GM19238 (cell line): Measurements from ENCODE around the gene KMT2D.
"Not testable (repeated sequence)": the region's sequence is repeated elsewhere in the genome, so short reads cannot be mapped to it uniquely, and the experiment has no call there.

ENCODE experiments used
- DNase-seq: peaks from one replicate; pipeline ENCODE4 v3.0.0; 2011; ENCODE audit warnings: low spot score; ENCODE audit not compliant: insufficient read length

KMT2D gene

DNA sequence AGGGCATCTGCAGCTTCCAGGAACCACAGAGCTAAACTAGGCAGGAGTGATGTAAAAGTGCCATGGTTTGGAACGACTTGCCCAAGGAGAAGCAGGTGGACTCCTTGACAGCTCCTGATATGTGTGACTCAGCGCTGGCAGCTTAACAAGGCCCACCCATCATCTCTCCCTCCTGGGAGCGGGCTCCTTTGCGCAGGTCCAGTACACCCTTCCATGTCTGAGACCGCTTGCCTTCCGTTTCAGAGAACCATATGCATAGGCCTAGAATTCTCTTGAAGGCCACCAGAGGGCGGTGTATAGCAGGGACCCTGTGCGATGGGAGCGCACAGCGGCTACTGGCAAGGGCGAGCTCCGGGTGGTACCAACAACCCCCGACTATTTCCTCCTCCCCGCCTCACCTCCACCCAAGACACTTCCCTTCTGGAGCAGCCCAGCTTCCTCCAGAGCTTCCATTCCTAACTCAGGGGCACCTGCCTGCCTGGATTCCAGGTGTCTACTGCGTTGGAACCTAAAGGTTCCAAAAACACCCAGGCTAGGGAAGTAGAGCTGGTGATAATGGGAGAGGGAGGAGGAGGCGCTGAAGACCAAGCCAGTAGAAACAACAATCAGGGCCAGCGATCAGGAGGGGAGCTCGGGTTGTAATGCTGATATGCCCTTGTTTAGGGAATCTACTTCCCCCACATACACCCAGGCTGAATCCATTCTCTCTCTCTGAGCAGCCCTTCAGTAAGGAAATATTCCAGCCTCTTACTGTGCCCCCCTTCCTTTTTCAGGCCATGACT is 27.7 kb upstream of the KMT2D start:
- peak; percentile 77 for DNase-seq

DNA sequence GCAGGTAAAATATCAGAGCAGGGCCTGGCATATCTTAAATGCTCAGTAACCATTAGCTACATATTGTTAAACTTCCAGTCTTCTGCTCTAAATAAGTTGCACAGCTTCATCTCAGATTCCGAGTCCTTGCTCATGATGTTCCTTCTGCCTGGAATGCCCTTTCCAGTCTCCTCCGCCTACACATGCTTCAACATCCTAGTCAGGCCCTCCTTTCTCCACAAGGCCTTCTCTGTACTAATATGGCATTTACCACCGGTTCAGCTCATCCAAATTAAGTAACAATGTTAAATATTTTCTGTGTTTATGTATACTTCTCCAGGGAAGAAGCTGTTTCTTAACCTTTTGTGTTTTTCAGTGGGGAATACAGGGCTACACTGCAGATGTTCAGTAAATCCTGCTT is 25.5 kb upstream of the KMT2D start:
- DNase-seq: no peak

DNA sequence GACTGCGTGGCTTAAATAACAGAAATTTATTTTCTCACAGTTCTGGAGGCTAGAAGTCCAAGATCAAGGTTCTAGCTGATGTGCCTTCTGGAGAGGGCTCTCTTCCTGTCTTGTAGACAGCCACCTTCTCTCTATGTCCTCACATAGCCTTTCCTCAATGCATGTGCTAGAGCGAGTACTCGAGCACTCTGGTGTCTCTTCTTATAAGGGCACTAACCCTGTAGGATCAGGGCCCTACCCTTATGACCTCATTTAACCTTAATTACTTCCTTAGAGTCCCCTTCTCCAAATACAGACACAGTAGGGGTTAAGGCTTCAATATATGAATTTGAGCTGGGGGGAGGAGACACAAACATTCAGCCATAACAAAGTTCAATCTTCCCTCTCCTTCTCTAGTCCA is 23.8 kb upstream of the KMT2D start:
- DNase-seq: no peak

DNA sequence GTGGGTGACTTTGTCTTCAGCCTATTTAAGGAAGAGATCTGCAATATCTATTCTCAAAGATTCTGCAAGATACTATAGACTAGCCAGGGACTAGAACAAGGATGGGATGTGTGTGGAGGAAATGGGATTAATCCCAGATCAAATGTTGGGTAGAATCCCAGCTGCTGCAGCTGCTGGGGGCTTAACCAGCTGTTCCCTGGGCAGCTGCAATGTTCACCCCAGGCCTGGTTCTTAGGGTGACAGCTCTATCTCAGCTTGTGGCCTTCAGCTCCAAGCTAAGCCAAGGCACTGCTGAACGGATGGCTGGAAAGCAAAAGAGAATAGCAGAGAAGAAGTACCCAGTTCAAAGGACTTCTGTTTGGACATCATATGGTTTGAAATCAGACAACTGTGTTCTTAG is 19.2 kb upstream of the KMT2D start:
- no peak for DNase-seq

DNA sequence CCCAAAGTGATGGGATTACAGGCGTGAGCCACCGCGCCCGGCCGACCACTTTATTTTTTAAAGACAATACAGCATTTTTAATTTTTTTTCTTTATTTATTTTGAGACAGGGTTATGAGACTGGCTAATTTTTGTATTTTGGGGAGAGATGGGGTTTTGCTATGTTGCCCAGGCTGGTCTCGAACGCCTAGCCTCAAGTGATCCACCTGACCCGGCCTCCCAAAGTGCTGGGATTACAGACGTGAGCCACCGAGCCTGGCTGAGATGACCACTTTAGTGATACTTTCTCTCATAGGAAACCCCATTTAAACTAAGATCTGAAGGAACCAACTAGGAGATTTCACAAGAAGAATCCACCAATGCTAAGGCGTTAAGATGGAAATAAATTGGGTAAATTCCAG is 10.4 kb upstream of the KMT2D start:
- no peak for DNase-seq

DNA sequence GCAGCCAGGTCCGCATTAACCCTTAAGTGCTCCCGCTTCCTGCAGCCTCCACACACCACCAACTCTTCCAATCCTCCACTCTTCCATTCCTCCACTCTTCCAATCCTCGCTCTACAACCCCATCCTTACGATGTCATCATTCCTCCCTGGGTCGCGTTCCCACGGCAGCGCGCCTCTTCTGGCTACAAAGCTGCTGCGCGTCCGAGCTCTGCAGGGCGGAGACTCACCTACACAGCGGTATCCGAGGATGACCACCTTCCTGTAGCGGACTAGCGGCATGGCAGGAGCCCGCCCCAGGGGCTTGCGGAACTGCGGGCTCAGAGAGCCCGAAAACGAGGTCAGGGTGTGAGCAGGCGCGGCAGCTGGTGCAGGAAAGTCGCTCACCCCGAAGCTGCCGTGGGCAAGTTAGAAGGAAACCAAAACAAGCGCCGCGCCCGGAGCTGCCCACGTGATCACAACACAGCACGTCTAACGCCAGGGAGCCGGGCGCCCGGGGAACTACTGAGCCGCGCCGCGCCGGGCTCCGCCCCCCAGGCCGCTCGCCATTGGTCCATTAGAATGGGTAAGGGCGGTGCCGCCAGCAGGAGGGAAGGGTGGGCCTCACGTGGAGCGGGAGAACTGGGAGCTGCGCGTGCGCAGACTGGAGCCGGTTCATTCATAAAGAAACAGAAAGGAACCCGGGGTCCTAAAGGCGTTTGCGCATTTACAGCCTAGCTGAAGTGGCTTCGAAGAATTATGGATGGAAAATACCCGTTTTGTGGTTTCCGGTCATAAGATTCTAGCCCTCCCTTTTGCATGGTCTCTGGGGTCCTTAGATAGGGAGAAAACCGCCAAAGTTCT is 9.1 kb upstream of the KMT2D start, which contains the start of gene RHEBL1:
Gene RHEBL1 (minus strand): TSS at position 473 of the 840 bp plus-strand sequence. CDS start 194 bp downstream, at position 279.
- peak; percentile 96 for DNase-seq

DNA sequence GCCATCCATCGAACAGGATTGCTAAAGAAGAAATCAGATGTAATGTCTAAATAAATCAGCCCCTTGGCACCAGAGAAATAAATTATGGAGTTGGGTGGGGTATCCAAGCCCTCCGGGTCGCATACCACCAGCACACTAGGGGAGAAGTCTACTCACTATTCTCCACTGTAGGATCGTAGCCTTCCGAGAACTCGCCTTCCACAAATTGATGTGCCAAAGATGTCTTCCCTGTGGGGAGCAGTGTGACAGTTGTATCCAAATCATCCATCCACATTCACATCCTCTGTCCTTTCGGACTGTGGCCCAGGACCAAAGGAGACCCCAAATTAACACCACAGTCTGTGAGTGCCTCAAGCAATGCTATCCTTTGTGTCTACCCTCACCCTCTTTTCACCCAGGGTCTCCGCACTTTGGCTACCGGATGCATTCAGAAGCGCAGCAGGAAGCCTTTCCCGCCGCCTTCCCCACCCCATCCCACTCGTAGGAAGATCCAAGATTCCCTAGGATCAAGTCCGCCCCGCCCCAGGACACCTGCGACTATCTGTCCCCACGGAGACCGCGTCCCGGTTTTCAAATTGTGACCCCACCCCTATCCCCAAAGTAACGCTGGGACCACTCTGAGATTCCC is 8.4 kb upstream of the KMT2D start:
- no peak for DNase-seq

DNA sequence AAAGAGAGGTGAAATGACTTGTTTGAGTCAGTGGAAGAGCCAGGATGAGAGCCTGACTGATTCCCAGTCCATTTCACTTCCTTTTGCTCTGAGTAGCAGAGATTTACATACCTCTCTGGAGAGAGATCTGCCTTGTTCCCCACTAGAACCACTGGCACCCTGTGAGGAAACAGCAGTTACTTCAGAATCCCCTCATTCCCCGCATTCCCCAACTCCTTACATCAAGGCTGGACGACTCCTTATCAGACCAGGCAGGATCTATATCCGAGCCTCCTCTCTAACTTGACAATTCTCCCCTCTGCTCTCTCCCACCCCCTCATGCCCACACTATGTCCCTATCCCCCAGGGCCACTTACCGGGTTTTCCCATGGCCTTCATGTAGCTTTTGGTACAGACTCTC is 5.5 kb upstream of the KMT2D start:
- no peak for DNase-seq

DNA sequence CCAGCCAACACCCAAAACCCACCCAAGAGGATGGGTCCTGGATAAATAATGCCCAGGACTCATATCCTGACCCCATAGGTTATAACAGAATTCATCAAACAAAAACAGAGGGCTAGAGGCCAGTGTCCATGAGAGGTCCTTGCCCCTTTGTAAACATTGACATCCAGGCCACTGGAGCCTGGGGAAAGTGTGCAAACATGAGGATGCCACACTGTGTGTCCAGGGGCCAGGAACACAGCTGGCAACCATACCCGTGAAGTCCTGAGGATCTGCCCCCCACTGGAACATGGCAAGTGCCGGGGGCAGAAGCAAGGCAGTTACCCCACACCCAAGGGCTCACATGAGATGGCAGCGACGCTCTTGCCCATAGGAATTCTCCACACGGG is 4.2 kb upstream of the KMT2D start:
- DNase-seq: no peak

DNA sequence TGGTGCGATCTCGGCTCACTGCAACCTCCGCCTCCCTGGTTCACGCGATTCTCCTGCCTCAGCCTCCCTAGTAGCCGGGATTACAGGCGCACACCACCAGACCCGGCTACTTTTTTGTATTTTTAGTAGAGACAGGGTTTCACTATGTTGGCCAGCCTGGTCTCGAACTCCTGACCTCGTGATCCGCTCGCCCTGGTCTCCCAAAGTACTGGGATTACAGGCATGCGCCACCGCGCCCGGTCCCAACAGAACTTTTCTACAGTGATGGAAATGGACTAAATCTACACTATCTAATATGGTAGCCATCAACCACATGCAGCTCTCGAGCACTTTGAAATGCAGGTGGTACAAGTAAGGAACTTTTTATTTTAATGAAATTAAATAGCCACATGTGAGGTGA is 1.3 kb upstream of the KMT2D start:
- not testable (repeated sequence) for DNase-seq

DNA sequence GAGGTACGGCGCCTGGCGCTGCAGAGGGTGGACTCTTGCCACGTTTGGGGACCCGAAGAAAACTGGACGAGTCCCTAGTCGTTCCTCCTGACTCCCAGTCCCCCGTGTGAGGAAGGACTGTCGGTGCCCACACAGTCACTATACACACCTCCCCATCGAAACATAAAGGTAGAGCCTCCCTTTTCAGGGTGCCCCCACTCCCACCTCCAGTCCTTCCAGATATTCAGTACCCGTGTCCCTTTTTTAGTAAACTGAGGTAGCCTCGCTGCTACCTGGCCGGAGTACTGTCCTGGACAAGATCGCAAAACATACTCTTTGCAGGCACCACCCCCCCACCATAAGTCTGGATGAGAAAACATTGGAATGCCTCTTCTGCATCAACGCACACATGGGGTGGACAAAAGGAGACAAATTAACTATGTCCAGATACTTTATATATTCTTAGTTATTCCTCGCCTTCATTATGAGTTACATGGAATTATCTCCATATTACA is 610 bp upstream of the KMT2D start:
- DNase-seq: no peak

DNA sequence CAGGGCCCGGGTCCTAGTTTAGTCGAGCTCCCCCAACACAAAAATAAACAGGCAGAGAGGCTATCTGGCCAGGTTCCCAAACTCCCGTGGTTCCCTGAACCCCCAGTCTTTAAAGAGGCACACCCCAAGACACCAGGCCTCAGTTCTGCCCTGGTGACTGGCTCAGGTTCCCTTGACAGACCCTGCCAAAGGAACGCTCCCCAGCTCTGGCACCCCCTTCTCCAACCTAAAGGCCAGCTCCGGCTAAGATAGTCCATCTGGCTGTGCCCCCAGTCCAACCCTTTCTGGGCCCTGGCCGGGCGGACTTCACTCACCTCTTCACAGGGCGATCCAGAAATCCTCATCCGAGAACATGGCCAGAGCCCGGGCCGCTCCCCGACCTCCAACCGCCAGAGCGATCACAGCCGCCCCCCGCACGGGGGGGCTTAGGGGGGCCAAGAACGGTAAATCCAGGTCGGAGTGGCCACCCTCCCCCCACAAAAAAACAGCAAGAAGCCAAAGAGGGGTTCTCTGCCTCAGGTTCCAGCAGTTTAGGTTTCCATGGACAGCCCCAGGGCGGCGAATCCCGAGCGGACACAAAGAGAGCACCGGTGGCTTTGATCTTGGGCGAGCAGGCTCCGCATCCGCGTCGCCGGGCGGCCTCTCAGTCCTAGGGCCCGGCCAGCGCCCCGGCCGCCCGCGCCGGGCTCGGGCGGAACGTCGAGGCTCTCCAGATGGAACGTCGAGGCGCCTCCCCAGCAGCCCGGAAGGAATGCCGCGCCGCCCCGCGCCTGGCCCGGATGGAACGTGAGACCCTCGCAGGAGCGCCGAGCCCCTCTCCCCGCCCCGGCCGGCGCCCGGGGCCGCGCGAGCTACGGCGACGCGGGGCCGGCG is 1.1 kb downstream of the KMT2D start:
- no peak for DNase-seq

DNA sequence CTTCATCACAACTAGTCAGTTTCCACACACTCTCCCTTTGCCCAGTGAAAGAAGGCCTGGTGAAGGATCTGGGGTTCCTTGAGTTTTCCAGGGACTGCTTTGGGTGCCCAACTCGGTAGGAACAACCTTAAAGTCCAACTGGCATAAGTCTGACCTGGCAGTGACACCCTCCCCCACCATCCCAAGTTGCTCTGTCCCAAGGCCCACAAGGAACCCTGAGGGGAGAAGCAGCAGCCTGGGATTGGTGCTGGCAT is 1.6 kb downstream of the KMT2D start:
- no peak for DNase-seq

DNA sequence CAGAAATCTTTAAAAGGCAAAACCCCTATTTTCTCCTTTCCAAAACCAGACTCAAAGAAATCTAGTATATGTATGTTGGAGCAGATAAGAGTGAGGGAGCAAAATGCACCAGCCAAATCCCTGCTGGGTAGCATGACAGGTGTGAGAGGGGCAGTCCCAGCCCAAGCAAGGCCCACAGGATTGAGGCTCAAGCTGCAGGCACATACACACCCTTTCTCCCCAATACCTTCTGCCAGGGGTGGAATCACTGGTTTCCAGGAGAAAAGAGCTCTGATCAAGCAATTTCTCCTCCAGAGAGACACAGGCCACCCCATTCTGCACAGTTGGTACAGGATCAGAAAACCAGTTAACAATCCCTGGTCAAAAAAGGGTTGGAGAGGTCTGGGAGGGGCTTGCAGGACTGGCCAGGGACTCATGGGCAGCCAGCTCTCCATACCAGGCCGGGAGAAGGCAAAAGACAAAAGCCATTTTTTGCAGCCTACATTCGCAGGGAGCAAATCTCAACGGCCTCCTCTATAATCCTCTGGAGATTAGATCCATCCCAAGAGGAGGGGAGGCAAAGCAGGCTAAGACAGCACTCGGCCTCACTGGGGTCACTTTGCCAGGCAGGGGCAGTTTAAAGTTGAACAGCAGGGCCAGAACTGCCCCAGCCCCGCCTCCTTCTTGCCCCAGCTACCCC is 2.1 kb downstream of the KMT2D start:
- no peak for DNase-seq

DNA sequence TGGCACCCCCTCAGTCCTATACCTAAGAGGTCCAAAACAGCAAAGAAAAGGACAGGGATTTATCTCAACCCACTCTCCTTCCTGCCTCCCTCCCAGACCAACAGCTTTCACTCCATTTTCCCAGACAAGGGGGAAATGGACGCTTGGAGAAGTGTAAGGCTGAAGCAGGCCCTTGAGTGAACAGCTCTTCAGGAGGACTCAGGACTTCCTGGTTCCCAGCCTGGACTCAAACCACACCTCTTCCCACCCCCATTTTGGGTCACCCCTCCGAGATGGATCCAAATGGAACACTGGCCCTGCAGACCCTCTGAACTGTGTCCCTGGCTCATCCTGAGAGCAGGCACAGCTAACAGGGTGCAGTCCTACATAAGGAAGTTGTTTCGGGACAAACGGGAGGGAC is 2.7 kb downstream of the KMT2D start:
- DNase-seq: no peak

DNA sequence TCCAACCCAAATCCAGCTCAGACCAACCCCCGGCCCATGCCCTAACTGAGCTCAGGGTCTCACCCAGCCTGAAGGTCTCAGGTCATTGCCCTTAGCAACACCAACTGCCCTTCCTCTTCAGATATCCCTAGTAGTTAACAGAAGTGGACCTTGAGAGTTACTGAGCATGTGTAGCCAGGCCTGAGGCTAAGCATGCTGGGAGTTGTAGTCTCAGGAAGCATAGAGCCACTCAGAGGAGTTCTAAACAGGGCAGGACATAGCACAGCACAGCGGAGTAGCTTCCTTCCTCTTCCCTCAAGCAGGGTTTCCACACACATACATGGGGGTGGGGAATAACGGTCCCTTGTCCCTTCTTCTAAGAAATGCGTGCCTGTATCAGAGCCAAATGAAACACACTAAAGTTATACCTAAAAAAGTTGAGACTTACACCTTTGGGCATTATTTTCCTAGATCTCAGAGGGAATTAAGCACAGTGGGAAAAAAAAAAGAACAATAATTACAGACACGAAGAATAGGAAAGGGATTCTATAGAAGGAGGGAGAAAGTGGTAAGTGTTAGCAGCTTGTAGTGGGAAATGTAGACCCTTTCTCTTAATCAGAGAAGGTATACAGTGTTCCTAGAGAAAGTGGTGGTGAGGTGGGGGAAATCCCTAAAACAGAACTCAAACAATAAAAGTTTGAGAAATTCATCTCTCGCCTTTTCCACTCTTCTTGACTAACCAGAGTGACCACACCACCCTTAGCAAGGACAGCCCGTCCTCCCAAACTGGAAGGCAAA is 4.4 kb downstream of the KMT2D start:
- DNase-seq: peak; percentile 89

DNA sequence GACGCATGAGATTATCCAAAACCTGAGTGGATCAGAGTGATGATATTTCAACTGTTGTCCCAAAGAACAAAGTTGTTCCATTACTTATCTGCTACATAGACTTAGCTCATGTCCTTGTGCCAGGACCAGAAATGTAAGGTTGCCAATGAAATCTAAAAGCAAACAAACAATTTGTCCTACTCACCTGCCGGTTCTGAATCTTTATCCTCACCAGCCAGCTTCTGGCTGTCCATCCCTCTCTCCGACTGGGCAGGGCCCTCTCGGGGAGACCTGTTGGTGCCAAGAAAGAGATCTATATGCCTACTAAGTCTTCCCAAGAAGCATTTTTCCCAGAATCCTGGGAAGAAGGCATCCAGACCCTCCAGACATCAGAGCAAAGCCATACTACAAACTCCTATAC is 5.5 kb downstream of the KMT2D start:
- DNase-seq: no peak

DNA sequence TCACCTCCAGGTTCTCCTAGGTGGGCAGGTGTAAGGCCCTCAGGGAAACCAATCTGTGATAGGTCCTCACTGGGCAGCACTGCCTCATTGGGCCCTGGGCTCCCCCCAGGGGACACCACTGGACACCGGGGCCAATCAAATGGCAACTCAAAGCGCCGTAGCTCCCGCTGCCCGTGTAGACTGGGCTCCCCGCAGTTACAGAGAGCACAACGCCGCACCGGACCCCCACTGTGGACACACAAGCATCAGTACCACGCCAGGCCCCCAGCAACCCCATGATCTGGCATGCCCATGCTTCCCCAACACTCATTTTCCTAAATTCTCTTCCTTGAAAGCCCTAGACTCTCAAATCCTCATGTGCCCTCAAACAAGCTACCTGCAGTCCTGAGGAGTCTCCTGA is 6.1 kb downstream of the KMT2D start:
- no peak for DNase-seq

DNA sequence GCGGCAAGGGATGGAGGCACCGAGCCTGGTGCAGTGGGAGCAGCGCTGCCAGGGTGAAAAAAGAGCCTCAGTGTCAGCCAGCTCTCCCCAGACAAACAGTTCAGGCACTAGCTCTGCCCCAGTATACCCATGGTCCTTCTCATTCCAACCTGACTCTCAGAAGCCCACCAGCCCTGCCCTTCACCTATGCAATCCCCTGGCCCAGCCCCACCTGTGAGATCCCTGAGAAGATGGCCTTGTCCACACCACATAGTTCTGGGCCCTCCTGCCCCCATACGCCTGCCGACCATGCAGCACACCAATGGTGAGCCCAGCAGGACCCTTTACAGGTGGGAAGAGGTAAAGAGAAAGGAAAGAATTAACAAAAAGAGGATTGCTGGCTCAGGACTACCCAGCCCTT is 6.5 kb downstream of the KMT2D start:
- DNase-seq: no peak
